ENCODE data around the gene SNRPA.
"Not testable (repeated sequence)": the region's sequence is repeated elsewhere in the genome, so short reads cannot be mapped to it uniquely, and the experiment has no call there.

Gene SNRPA

DNA sequence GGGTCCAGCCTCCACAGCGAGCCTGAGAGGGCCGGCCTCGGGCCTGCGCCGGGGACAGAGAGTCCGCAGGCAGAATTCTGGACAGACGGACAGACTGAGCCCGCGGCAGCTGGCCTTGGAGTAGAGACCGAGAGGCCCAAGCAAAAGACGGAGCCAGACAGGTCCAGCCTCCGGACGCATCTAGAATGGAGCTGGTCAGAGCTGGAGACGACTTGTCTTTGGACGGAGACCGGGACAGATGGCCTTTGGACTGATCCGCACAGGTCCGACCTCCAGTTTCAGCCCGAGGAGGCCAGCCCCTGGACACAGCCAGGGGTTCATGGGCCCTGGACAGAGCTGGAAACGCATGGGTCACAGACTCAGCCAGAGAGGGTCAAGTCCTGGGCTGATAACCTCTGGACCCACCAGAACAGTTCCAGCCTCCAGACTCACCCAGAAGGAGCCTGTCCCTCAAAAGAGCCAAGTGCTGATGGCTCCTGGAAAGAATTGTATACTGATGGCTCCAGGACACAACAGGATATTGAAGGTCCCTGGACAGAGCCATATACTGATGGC is 33.6 kb upstream of the SNRPA start:
- Mint-ChIP-seq H3K4me1 (peaks cover 70% of the 10 kb centered on the region), H3K36me3 (peaks cover 26% of the 10 kb centered on the region)

DNA sequence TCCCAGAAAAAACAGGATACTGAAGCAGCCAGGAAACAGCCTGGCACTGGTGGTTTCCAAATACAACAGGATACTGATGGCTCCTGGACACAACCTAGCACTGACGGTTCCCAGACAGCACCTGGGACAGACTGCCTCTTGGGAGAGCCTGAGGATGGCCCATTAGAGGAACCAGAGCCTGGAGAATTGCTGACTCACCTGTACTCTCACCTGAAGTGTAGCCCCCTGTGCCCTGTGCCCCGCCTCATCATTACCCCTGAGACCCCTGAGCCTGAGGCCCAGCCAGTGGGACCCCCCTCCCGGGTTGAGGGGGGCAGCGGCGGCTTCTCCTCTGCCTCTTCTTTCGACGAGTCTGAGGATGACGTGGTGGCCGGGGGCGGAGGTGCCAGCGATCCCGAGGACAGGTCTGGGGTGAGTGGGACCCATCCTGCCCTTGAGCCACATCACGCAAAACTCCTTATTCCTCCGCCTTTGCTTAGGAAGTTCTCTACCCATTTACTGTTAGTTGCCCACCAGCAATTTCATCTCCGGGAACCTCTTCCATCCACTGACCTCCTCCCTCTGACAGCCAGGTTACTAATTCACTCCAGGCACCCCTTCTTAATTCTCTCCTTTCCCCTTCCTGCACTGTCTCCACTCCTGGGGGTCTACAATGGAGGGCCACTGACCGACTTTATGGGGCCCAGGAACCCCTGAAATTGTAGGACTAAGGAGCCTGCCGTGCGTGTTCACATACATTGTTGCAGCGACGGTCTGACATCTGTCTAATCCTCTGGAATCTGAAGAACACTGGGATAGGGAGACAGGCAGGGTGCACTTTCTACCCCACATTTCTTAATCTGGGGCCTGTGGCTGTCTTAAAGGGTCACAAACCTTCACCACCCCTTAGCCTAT is 32.9 kb upstream of the SNRPA start:
- peaks cover 75% of the 10 kb centered on the region for H3K4me1 Mint-ChIP-seq
- no peak for ATAC-seq
- H3K27ac Mint-ChIP-seq: peak overlapping the region; percentile 83
- H3K27me3 Mint-ChIP-seq: no peaks in the 10 kb centered on the region
- H3K36me3 Mint-ChIP-seq: peaks cover 34% of the 10 kb centered on the region
- peak overlapping the region; percentile 77 for H3K4me3 Mint-ChIP-seq
- H3K9me3 Mint-ChIP-seq: no peaks in the 10 kb centered on the region

More for the DNA sequence above, 33.6 kb upstream of the SNRPA start:
- H3K27me3 Mint-ChIP-seq: no peaks in the 10 kb centered on the region
- peak overlapping the region; percentile 77 for H3K4me3 Mint-ChIP-seq
- peak overlapping the region; percentile 83 for H3K27ac Mint-ChIP-seq
- no peak for ATAC-seq
- no peaks in the 10 kb centered on the region for H3K9me3 Mint-ChIP-seq

DNA sequence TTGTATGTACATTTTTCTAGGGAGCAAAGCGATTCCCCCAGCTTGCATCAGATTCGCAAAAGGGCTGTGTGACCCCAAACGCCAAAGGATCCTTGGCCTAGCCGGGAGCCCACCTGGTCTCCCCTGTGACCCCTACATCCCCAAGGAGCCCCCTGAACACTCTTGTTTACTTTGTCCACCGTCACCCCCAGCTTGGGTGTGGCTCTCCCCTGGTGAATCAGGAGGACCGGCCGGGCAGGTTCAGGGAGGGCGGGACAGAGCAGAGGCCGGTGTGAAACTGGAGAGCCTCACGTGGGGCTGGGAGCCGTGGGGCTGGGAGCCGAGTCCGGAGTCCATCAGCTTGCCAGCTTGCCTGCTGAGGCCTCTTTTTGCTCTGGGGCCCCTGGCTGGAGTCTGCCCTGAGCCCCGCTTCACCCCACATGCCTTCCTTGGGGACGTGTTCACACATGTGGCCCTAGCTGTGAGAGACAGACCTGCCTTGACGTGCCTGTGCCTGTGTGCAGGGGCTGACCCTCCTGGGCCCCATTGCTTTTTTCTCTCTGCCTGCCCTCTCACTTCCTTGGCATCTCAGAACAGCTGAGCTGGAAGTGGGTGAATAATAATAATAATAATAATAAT is 32.1 kb upstream of the SNRPA start:
- Mint-ChIP-seq H3K27ac (peak overlapping the region; percentile 47), H3K9me3 (no peaks in the 10 kb centered on the region), H3K27me3 (no peaks in the 10 kb centered on the region), H3K4me1 (peaks cover 78% of the 10 kb centered on the region), H3K4me3 (peak overlapping the region; percentile 77), H3K36me3 (peaks cover 37% of the 10 kb centered on the region)
- ATAC-seq: no peak

DNA sequence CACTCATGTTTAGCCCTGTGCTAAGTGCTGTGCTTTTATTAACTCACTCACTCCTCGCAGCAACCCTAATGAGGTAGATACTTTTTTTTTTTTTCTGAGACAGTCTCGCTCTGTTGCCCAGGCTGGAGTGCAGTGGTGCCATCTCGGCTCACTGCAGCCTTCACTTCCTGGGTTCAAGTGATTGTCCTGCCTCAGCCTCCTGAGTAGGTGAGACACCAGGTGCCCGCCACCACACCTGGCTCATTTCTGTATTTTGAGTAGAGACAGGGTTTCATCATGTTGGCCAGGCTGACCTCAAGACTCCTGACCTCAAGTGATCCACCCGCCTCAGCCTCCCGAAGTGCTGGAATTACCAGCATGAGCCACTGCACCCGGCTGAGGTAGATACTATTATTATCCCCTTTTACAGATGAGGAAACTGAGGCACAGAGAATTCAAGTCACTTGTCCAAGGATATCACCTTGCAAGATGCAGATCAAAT is 31.5 kb upstream of the SNRPA start:
- H3K27me3 Mint-ChIP-seq: no peaks in the 10 kb centered on the region
- H3K36me3 Mint-ChIP-seq: peaks cover 41% of the 10 kb centered on the region
- peak overlapping the region; percentile 77 for H3K4me3 Mint-ChIP-seq
- H3K9me3 Mint-ChIP-seq: no peaks in the 10 kb centered on the region
- ATAC-seq: no peak
- peak overlapping the region; percentile 47 for H3K27ac Mint-ChIP-seq
- peaks cover 72% of the 10 kb centered on the region for H3K4me1 Mint-ChIP-seq

DNA sequence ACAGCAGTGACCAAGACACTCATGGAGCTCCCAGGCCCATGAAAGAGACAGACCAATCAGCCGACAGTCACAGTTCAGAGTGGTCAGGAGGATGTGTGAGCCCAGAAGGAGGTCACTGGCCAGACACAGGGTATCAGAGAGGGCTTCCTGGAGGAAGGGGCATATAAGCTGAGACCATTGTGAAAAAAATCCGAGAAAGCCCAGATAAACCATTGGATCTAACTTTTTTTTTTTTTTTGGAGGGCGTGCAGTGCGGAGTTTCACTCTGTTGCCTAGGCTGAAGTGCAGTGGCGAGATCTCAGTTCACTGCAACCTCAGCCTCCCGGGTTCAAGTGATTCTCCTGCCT is 29.9 kb upstream of the SNRPA start:
- ATAC-seq: no peak
- H3K9me3 Mint-ChIP-seq: no peaks in the 10 kb centered on the region
- no peaks in the 10 kb centered on the region for H3K27me3 Mint-ChIP-seq
- peak overlapping the region; percentile 3 for H3K4me3 Mint-ChIP-seq
- peaks cover 53% of the 10 kb centered on the region for H3K36me3 Mint-ChIP-seq
- H3K4me1 Mint-ChIP-seq: peaks cover 56% of the 10 kb centered on the region
- peak overlapping the region; percentile 4 for H3K27ac Mint-ChIP-seq

DNA sequence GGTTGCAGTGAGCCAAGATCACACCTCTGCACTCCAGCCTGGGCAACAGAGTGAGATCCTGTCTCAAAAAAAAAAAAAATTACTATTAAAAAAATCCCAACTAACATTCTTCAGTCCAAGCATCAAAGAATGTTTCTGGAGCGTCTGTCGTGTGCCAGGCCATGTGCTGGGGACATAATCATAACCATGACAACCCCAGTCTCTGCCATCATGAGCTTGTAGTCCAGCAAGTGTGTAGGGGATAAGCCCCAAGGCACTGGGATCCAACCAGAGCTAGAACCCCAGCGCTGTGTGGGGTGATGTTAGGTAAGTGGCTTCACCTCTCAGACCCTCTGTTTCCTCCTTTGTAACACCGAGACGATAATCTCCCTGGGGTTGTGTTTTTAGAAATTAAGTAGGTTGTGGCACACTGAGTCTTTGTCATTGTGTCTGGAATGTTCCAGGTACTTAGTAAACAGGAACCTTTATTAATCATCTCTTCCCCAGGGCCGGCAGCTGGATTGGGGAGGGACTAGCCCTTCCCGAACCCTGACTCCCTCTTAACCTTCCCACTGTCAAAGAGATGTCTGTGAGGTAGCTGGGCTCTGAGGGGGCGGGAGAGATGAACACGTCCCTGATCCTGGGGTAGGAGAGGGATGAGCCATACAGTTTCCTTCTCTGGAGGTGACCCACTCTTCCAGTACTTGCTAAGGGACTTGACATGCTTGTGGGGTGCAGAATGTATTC is 28.9 kb upstream of the SNRPA start:
- Mint-ChIP-seq H3K36me3 (peaks cover 60% of the 10 kb centered on the region), H3K4me1 (peaks cover 52% of the 10 kb centered on the region), H3K27me3 (no peaks in the 10 kb centered on the region), H3K9me3 (no peaks in the 10 kb centered on the region), H3K27ac (no peak overlapping the region), H3K4me3 (no peak overlapping the region)
- ATAC-seq: no peak

DNA sequence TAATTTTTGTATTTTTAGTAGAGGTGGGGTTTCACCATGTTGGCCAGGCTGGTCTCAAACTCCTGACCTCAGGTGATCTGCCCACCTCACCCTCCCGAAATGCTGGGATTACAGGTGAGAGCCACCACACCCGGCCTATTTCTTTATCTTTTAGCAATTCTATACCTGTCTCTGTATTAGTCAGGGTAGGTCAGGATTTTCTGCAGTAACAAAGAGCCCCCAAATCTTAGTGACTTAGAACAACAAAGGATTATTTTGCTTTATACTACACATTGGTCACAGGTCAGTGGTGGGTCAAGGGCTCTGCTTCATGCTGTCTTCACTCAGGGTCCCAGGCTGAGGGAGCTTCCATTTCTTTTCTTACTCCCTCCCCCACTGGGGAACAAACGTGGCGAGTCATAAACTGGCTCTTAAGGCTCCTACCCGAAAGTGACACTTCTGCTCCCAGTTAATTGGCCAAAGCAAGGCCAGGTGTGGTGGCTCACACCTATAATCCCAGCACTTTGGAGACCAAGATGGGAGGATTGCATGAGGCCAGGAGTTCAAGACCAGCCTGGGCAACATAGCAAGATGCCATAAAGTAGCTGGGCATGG is 27.2 kb upstream of the SNRPA start:
- Mint-ChIP-seq H3K36me3 (peaks cover 60% of the 10 kb centered on the region), H3K4me1 (peaks cover 45% of the 10 kb centered on the region), H3K27me3 (no peaks in the 10 kb centered on the region), H3K27ac (no peak overlapping the region), H3K9me3 (no peaks in the 10 kb centered on the region), H3K4me3 (no peak overlapping the region)
- no peak for ATAC-seq

DNA sequence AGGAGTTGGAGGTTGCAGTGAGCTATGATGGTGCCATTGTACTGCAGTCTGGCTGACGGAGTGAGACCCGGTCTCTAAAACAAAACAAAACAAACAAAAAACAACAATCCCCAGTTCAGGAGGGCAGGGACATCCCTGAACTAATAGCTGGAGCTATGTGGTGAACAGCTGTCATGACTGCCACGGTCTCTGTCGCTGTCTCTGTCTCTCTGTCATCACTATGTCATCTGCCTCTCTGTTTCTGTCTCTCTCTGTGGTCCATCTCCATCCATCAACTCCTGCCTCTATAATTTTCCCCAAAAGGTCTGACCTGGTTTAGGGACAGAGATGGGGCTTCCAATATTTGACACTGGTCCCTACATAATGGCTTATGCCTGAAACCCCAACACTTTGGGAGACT is 26.7 kb upstream of the SNRPA start:
- H3K27ac Mint-ChIP-seq: no peak overlapping the region
- peaks cover 60% of the 10 kb centered on the region for H3K36me3 Mint-ChIP-seq
- no peak overlapping the region for H3K4me3 Mint-ChIP-seq
- H3K9me3 Mint-ChIP-seq: no peaks in the 10 kb centered on the region
- no peak for ATAC-seq
- H3K27me3 Mint-ChIP-seq: no peaks in the 10 kb centered on the region
- H3K4me1 Mint-ChIP-seq: peaks cover 39% of the 10 kb centered on the region

DNA sequence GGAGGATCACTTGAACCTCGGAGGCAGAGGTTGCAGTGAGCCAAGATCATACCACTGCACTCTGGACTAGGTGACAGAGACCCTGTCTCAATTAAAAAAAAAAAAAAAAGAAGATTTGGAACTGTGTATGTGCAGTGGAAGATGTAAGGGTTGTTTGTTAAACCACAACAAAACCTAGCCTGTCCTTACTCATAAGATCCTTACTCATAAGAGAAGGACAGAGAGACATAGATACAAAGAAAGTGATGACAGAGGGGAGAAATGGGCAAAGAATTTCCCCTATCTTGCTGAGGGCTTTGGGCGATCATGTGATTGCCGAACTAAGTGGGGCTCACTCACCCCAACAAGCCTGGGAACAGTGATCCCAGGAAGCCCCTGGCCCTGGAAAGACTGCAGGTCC is 26.1 kb upstream of the SNRPA start:
- ATAC-seq: no peak
- no peaks in the 10 kb centered on the region for H3K27me3 Mint-ChIP-seq
- H3K27ac Mint-ChIP-seq: no peak overlapping the region
- H3K9me3 Mint-ChIP-seq: no peaks in the 10 kb centered on the region
- no peak overlapping the region for H3K4me3 Mint-ChIP-seq
- peaks cover 60% of the 10 kb centered on the region for H3K36me3 Mint-ChIP-seq
- peaks cover 37% of the 10 kb centered on the region for H3K4me1 Mint-ChIP-seq

DNA sequence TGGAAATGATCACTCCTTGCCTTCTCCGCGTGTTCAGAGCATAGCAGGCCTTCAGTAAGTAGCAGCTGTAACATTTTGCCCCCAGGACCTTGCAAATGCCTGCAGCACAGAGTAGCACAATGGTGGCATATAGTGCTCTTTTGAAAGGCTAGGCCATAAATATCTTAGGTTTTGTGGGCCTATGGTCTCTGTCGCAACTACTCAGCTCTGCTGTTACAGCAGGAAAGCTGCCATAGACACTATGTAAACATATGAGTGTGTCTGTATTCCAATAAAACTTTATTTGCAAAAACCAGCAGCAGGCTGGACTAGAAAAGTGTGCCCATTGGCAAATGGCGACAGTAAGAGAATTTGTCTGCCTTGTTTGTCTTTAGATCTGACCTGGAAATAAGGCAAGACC is 24.7 kb upstream of the SNRPA start:
- ATAC-seq: no peak
- H3K4me1 Mint-ChIP-seq: peaks cover 22% of the 10 kb centered on the region
- H3K4me3 Mint-ChIP-seq: no peak overlapping the region
- peaks cover 60% of the 10 kb centered on the region for H3K36me3 Mint-ChIP-seq
- no peak overlapping the region for H3K27ac Mint-ChIP-seq
- H3K27me3 Mint-ChIP-seq: no peaks in the 10 kb centered on the region
- H3K9me3 Mint-ChIP-seq: no peaks in the 10 kb centered on the region

DNA sequence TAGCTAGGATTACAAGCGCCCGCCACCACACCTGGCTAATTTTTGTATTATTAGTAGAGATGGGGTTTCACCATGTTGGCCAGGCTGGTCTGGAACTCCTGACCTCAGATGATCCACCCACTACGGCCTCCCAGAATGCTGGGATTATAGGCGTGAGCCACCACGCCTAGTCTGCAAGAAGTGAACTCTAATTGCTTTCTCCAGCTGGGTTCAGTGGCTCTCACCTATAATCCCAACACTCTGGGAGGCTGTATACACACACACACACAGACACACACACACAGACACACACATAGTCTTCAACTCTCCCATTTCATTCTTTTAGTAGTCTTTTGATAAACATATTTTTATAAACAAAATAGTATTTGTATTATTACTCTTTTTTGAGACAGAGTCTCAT is 20.9 kb upstream of the SNRPA start:
- H3K27ac Mint-ChIP-seq, ATAC-seq, H3K27me3 Mint-ChIP-seq, H3K9me3 Mint-ChIP-seq, H3K4me3 Mint-ChIP-seq, H3K4me1 Mint-ChIP-seq: not testable (repeated sequence)
- peaks cover 56% of the 10 kb centered on the region for H3K36me3 Mint-ChIP-seq

DNA sequence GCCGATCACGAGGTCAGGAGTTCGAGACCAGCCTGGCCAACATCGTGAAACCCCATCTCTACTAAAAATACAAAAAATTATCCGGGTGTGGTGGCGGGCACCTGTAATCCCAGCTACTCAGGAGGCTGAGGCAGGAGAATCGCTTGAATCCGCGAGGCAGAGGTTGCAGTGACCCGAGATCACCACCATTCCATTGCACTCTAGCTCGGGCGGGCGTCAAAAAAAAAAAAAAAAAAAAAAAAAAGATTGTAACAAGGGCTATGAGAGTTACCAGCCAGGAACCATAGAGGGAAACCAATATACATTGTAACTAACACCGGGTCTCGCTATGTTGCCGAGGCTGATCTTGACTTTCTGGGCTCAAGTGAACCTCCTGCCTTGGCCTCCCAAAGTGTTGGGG is 18.7 kb upstream of the SNRPA start:
- ATAC-seq, H3K9me3 Mint-ChIP-seq, H3K4me1 Mint-ChIP-seq, H3K27ac Mint-ChIP-seq, H3K4me3 Mint-ChIP-seq, H3K27me3 Mint-ChIP-seq: not testable (repeated sequence)
- H3K36me3 Mint-ChIP-seq: peaks cover 59% of the 10 kb centered on the region

DNA sequence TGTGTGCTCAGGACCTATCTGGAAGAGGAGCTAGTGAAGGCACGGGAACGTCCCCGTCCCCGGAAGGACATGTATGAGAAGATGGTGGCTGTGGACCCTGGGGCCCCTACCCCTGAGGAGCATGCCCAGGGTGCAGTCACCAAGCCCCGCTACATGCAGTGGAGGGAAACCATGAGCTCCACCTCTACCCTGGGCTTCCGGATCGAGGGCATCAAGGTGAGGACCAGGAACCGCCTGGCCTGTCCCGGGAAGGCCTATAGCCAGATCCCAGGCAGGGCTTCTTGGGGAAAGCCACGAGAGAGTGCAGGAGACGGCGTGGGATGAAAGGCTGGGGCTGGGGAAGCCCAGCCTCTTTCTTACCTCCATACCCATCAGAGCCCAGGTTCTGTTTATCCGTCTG is 17.9 kb upstream of the SNRPA start:
- H3K27me3 Mint-ChIP-seq: no peaks in the 10 kb centered on the region
- H3K36me3 Mint-ChIP-seq: peaks cover 64% of the 10 kb centered on the region
- H3K4me1 Mint-ChIP-seq: no peaks in the 10 kb centered on the region
- no peak overlapping the region for H3K4me3 Mint-ChIP-seq
- no peaks in the 10 kb centered on the region for H3K9me3 Mint-ChIP-seq
- ATAC-seq: no peak
- no peak overlapping the region for H3K27ac Mint-ChIP-seq

DNA sequence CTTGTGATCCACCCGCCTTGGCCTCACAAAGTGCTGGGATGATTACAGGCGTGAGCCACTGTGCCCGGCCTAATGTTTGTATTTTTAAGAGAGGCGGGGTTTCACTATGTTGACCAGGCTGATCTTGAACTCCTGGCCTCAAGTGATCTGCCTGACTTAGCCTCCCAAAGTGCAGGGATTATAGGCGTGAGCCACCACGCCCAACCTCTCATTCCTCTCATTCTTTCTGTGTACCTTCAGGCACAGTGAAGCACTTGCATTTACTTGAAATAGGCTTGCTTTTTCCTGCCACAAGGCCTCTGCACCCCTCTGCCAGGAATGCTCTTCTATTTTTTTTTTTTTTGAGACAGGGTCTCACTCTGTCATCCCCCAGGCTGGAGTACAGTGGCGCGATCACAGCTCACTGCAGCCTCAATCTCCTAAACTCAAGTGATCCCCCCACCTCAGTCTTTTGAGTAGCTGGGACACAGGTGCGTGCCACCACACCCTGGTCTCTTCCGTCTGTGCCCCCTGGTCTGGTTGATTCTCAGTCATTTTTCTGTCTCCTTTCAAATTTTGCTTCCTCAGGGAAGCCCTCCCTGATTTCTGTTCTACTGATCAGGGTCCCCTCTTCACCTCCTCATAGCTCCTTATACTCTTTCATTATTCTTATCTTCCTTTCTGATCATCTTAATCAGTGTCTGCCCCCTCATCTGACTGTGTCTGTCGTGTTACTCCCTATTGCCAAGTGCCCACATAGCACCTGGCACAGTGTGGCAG is 15.8 kb upstream of the SNRPA start:
- ATAC-seq: no peak
- Mint-ChIP-seq H3K36me3 (peaks cover 75% of the 10 kb centered on the region), H3K4me3 (no peak overlapping the region), H3K9me3 (no peaks in the 10 kb centered on the region), H3K4me1 (no peaks in the 10 kb centered on the region), H3K27me3 (no peaks in the 10 kb centered on the region), H3K27ac (no peak overlapping the region)
